ENCODE results near the gene CACNA2D3.
A peak's percentile ranks its signal among the peaks of the same experiment; 100 is the strongest.

Gene CACNA2D3

DNA sequence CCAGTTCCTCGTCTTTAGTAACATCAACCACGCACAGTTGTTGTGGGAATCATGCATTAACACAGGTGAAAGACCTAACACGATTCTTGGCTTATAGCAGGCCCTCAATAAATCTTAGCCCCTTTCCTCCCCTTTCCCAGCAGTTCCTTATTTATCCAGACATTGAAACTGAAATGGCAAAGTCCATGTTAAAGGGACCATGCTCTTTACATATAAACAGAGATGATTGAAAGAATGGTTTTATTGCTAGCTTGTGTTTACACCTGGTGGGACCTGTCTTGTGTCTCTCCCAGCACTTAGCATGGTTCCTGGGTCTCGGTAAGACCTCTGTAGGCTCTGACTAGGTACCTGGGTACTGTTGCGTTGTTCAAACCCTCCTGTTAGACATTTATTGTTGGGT lies 553.7 kb downstream of the CACNA2D3 start:
- DNase-seq (ENCODE audit: low read depth in 2 of 2): no peak

DNA sequence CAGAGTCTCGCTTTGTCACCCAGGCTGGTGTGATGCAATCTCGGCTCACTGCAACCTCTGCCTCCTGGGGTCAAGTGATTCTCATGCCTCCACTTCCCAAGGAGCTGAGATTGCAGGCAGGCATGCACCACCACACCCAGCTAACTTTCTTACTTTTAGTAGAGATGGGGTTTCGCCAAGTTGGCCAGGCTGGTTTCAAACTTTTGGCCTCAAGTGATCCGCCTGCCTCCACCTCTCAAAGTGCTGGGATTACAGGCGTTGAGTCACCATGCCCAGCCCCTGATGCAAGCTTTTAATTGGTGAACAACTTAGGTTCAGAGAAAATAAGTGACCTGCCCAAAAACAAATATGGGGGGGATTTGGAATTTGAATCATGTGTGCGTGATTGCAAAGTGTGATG lies 559.4 kb downstream of the CACNA2D3 start:
- no peak for DNase-seq (ENCODE audit: low read depth in 2 of 2)

DNA sequence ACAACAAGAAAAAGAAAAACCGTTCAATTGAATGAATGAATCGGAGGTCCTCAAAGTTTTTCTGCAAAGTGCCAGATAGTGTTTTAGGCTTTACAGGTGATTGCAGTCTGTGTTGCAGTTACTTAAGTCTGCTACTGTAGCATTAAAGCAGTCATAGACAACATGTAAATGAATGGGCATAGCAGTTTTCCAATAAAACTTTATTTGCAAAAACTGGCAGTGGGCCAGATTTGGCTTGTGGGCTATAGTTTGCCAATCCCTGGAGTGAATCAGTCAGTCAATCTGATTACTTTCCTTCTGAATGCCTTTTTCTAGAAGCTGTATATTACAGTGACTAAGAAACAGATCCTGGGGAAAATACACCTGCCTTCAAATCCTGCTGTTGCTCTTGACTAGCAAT lies 562.9 kb downstream of the CACNA2D3 start:
- no peak for DNase-seq (ENCODE audit: low read depth in 2 of 2)

DNA sequence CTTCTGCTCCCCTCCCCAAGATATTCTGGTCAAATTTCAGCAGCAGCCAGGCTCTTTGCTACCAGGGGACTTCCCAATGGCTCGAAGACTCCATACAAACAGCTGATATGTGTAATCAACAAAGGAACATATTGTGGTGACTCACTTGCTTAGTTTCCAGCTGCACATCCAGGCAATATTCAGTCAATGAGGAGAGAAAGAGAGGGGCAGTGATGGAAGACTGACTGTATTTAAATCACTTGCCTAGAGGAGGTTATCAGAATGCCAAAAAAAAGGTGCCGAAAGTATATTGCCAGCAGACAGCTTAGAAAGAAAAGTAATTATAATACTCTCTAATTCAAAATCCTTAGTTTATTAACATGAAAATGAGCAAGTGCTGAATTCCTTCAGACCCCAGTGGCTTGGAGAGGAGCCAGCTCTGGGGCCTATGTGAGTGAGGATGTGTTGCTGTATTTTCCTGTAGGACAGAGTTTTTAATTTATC lies 569.0 kb downstream of the CACNA2D3 start:
- DNase-seq (ENCODE audit: low read depth in 2 of 2): peak; percentile 15 to 19

DNA sequence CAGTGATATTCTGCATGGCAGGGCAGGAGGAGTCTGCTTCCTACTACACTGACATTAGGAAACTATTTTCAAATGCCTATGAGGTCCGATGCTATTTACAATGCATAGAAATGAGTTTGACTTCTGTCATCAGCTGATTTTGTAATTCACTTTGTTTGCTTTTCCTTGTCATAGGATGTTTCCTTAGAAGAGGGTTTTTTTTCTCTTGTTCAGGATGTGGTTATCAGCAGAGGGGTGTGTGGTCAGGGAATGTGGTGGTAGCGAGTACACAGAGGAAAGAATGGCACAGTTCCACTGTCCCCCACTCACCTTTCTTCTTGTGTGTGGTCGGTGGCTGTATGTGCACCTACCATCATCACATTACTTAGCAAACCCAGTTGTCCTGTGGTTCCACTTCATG lies 574.0 kb downstream of the CACNA2D3 start:
- DNase-seq (ENCODE audit: low read depth in 2 of 2): no peak

DNA sequence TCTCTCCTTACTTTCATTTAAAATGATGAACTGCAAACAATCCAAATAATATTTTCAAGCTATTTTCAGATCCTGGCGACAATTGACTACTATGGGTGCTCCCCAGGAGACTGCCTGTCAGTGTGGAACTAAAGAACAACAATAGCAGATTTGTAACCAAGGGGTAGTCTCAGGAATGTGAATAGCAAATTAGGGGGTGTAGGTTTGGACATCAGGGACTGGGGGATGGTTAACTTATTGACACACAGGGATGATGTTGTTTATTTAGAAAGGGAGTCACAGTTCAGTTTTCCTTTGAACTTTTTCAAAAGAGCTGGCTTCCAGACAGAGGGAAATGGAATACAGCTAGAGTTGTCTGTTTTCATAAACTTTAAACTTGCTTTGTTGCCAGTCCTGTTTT lies 575.7 kb downstream of the CACNA2D3 start:
- DNase-seq (ENCODE audit: low read depth in 2 of 2): no peak

DNA sequence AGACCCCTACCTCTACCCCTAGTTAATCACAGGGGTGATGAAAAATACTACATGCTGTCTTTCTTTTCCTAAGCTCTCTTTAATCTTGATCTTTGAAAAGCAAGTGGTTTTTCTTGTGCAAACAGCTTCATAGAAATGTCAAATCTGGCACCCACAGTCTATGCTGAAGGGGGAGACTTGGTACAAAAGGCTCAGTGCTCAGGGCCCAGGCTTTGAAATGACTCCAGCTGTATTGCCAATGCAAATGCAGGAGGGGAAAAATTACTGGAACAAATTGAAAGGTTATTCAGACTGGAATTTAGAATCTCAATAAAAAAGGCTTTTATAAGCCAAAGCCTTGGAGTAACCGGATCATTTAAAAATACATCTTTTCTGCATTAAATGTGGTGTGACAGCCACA lies 581.6 kb downstream of the CACNA2D3 start:
- no peak for DNase-seq (ENCODE audit: low read depth in 2 of 2)

DNA sequence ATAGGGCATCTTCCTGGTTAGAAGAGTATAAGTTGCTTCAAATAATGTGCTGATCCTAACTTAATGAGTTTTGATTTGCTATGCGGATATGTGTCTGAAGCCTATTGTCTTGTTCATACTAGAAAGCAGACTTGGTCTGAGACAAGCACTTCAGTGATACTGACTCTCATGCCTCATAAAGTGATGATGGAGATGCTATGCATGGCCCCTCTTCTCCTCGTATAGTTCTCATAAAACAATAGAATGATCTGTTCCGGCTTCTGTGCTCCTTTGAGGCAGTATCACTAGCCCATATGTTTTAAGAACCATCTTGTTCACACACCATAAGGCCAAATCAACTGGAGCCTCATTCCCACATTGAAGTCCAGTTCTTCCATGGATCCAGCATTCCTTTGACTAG lies 583.4 kb downstream of the CACNA2D3 start:
- DNase-seq (ENCODE audit: low read depth in 2 of 2): no peak

DNA sequence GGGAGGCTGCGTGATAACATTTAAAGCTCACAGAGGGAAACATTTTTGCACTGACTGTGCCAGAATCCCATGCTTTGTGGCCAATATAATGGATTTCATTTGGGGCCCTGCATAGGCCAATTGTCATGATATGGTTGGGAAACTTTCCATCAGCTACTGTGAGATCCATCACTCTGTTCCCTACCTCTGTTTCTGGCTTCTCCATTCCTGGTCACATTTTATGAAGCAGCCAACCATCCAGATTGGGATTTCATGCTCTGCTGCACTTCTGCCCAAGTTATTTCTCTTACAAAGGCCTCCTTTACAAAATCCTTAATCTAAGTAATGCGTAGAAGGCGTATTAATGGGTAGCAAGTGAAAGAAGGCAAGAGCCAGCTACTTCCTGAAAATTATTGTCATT lies 584.4 kb downstream of the CACNA2D3 start:
- DNase-seq (ENCODE audit: low read depth in 2 of 2): no peak

DNA sequence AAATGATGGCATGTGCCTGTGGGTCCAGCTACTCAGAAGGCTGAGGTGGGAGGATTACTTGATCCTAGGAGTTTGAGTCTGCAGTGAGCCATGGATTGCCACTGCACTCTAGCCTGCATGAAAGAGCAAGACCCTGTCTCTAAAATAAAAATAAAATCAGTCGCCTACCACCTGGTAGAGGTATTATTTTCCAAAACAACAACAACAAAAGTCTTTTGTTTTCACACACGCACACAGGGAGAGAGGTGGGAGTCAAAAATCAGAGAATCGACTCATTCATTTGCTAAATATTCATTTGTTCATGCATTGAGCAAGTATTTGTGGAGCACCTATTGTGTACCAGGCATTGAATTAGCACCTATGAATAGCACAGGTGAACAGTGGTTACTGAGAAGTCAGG lies 587.4 kb downstream of the CACNA2D3 start:
- DNase-seq (ENCODE audit: low read depth in 2 of 2): no peak

DNA sequence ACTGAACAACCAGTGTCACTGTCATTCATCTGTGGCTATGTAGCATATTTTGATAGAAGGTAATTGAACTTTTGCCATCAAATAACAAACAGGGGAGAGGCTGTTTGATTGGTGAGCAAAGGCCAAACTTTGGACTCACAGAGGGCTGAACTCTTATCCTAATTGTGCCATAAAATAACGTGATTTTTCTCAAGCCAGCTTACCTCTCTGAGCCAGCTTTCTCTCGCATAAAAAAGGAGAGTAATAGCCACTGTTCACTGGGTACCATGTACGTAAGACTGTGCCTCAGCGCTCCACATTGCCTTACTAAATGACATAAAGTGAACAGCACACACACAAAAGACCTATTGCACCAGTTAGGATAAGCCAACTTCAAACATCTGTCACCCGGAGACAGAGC lies 588.6 kb downstream of the CACNA2D3 start:
- DNase-seq (ENCODE audit: low read depth in 2 of 2): no peak

DNA sequence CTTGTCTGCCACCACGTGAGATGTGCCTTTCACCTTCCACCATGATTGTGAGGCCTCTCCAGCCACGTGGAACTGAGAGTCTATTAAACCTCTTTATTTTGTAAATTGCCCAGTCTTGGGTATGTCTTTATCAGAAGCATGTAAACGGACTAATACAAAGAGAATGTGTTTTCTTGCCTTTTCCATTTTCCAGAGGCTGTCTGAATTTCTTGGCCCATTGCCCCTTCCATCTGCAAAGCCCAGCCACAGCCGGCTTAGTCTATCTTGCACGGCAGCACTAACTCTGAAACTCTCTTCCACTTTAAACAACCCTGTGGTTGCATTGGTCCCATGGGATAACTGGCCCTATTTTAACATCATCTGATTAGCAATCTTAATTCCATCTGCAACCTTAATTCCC lies 590.2 kb downstream of the CACNA2D3 start:
- peak in 1 of 2 experiments; percentile 2 for DNase-seq (ENCODE audit: low read depth in 2 of 2)

DNA sequence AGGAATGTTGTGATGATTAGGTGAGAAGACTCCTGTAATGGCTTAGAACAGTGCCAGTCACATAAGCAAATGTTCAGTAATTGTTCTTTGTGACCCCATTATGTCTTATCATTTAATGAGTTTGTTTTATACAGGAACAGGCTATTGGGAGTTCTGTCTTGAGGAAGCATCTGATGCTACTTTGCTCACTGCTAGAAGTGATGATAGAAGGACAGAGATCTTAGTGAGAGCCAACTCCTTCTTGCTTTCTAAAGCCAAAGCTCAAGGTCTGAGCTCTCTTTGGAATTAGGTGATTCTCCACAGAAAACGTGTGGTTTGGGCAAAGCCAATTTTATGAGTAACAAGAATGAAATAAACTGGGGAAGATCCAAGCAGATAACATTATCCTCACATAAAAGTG lies 590.7 kb downstream of the CACNA2D3 start:
- no peak for DNase-seq (ENCODE audit: low read depth in 2 of 2)

DNA sequence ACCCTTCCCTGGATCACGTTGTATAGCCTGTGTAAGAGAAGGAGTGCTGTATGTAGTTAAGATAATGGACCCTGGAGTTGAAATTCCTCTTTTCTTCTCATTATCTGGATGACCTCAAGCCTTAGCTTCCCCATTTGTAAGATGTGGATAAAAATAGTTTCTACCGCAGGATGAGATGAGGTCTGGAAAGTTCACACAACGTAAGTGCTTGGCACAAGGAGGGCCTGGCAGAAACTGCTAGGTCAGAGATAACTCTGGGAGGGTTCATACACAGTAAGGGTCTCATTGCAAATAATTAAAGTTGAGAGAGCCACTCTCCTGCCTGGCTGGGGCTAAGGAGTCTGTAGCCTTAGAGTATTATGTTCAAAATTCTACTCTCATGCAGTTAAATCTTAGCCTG lies 591.1 kb downstream of the CACNA2D3 start:
- DNase-seq (ENCODE audit: low read depth in 2 of 2): no peak

DNA sequence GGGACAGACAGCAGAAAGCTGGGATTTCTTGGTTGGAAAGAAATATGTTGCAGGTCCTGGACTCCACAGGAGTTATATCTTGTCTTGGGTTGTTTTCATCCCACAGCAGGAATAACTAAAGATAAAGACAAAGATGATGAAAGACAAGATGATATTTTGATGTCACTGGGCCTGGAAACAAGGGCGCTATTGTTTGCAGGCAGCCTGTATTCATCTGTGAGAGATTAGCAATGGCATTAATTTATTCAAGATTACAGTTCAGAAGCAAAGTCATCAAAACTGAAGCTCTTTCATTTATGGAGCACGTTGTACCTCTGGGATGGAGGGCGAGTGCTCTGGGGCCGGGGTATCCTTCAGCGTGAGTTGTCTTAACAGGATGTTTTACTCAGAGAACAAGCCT lies 591.7 kb downstream of the CACNA2D3 start:
- DNase-seq (ENCODE audit: low read depth in 2 of 2): no peak

DNA sequence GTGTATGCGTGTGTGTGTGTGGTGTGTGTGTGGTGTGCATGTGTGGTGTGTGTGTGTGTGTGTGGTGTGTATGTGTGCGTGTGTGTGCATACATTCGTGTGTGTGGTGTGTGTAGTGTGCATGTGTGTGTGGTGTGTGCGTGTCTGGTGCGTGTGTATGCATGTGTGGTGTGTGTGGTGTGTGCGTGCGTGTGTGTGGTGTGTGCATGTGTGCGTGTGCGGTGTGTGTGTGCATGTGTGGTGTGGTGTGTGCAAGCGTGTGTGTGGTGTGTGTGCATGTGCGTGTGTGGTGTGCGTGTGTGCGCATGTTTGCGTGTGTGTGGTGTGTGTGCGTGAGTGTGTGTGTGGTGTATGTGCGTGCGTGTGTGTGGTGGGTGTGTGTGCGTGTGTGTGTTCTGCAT lies 595.2 kb downstream of the CACNA2D3 start:
- no peak for DNase-seq (ENCODE audit: low read depth in 2 of 2)

DNA sequence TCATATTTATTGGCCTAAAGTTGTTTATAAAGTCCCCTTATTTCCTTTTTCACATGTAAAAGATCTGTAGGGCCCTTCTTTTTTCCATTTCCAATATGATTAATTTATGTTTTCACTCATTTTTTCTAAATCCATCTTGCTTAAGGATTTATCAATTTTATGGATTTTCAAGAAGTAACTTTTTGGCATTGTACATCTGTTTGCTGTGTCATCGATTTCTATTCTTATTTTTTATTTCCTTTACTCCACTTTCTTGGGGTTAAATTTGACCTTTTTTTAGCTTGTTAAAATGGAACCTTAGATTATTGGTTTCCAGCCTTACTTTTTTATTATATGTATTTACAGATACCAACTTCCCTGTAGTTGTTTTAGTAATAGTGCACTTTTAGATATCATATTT lies 597.6 kb downstream of the CACNA2D3 start:
- DNase-seq (ENCODE audit: low read depth in 2 of 2): no peak

DNA sequence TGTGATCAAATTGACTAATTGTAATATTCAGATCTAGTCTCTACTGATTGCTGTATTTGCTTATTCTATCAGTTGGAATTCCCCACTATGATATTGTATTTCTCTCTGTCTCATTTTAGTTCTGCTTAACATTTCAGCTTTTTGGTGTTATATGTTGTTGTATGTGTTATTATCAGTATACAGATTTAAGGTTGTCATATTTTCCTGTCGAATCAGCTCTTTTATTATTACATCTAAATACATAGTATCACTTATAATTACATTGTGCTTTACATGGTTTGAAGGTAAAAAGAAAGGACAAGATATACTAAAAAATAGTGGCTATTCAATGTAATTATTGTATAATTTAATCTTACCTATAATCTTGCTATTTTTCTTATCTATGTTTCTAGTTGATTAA lies 598.3 kb downstream of the CACNA2D3 start:
- DNase-seq (ENCODE audit: low read depth in 2 of 2): no peak

DNA sequence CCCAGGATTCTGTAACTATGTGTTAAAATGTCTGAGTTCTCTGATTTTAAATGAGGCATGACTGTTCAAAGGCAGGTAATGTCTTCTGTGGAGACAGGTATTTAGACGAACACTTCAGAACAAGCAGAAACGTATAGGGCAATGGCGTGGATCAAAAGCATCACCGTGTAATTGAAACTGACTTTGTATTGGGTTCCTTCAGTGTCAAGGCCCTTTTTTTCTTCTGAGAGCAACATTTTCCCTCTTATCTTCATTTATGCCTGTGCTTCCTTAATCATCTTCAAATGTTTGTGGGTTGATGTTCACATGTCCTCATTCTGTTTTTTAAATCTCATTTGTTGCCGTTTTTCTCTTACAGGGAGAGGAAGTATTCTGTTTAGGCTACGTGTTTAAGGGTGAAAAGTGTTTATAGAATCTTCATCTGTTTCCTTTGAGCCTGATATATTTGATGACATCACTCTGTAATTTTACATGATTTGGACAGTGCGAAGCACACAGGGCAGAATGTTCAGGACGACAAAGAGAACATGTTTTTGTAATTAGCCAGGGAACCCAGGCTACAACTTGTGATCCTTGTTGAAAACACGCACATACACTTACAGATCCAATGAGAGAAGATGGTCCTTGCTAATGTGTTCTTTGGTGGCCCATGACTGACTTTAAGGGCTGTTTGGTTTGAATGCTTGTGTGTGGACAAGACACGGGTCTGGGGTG lies 609.5 kb downstream of the CACNA2D3 start:
- peak in 1 of 2 experiments; percentile 2 for DNase-seq (ENCODE audit: low read depth in 2 of 2)

DNA sequence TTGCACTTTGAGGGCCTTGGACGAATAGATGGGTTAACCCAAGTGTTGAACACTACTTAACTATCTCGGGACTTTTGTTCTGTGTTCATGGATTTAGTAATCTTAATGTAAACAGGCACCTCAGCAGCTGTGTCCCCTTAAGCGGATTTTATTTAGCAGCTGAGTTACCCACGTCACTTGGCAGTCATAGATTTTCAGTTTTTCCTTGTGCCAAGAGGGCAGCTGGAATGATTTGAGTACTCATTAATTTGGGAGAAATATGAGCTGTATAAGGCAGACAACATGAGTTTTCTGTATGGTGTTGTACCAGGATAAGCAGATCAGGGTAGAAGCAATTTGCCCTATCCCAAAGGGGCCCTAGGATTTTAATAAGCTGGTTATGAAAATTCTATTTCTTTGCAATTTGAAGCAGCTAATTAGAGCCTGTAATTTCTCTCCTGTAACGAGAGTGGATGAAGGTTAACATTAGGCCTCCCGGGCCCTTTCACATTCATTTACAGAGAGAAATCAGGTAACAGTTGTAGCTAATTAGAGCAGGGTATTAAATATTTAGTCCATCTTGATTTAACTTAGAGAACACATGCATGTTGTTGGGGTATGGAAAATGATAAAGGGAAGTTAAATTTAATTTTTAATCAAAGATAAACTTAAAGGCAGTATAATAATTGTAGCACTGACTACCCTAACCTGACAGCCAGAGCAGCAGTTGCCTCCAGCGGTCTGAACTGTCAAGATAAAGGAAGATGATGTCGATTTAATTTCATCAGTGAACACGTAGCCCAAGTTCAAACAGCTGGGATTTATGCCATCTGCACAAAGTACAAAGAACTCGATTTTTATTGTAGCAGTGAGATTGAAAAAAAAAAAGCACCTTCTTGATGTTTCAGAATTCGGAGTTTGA lies 611.0 kb downstream of the CACNA2D3 start:
- no peak for DNase-seq (ENCODE audit: low read depth in 2 of 2)

DNA sequence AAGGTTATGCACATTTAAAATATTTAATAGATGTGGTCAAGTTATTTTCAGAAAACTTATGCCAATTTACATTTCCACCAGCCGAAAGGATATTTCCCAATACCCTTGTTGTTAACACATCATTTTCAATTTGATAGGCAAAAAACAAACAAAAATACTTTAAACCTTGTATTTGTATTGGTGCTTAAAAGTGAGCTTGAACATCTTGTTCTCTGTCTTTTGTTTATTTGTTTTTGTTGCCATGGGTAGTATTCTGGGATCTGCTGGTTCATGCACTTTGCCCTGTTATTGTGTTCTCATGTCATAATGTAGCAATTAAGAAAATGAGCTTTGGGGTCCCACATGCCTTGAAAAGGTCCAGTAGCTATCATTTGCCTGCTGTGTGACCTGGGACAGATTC lies 614.1 kb downstream of the CACNA2D3 start:
- no peak for DNase-seq (ENCODE audit: low read depth in 2 of 2)

DNA sequence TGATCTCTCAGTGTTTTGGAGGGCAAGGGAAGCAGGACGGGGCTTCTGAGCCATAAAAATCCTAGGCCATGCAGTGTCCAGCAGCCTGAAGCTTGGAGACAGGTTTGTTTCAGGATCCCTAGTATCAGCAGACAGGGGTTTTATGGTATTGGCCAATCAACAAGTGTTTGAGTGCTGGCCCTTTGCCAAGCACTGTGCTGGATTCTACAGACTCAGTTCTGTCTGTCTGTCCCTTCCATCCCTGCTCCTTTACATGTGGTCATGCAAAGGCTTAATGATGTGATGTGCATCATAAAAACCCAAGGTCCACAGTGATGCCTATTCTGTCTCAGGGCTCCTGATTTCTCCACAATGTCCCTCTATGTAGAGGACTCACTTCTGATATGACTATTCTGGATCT lies 621.4 kb downstream of the CACNA2D3 start:
- DNase-seq (ENCODE audit: low read depth in 2 of 2): no peak

DNA sequence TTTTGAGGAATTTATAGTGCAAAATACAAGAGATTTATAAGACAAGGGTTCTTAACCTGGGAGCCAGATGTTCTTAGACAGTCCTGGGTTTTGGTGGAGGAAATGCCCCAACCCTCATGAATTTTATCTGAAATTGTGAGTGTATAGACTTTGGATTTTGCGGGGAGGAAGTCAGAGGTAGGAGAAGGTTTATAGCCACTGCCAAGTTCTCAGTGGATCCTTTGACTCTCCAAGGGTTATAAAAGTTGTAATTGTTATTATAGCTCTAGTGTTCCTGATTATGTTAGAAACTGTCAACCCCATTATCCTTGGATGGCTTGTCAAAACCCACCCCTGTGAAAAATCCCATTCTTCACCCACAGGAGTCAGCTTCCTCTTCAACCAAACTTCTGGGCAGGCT lies 621.9 kb downstream of the CACNA2D3 start:
- DNase-seq (ENCODE audit: low read depth in 2 of 2): no peak

Data from fibroblast of skin of left quadriceps (primary cell).